Measurements from ENCODE around the gene PIK3IP1.

DNA sequence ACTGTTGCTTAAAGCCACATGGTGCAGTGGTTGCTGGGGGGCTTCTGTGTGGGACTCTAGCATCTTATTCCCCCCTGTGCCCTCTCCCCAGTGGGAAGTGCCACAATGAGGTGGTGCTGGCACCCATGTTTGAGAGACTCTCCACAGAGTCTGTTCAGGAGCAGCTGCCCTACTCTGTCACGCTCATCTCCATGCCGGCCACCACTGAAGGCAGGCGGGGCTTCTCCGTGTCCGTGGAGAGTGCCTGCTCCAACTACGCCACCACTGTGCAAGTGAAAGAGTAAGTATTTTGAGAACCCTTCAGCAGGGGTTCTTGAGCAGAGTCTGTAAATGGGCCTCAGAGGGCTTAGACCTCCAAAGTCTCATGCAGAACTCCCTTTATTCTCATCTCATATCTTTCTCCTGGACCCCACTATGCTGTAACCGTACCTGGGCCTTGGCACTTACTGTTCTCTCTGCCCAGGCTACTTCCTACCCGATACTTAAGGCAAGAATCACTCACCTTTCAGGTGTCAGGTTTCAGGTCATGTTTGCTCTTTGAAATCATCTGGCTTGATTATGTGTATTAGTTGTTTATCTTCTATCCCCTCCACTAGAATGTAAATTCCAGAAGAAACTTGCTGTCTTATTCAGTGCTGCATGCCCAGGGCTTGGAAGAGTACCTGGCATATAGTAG, 32.4 kb downstream of the PIK3IP1 start:
- no peak for TF ChIP-seq SIN3A (IDR thresholded peaks at IDR 0.05; ENCODE audit: borderline replicate concordance, insufficient read depth, low read length)
- no peak for TF ChIP-seq POLR2AphosphoS5 (IDR thresholded peaks at IDR 0.05; ENCODE audit: low read depth, low read length)
- TF ChIP-seq, protein P1, sequence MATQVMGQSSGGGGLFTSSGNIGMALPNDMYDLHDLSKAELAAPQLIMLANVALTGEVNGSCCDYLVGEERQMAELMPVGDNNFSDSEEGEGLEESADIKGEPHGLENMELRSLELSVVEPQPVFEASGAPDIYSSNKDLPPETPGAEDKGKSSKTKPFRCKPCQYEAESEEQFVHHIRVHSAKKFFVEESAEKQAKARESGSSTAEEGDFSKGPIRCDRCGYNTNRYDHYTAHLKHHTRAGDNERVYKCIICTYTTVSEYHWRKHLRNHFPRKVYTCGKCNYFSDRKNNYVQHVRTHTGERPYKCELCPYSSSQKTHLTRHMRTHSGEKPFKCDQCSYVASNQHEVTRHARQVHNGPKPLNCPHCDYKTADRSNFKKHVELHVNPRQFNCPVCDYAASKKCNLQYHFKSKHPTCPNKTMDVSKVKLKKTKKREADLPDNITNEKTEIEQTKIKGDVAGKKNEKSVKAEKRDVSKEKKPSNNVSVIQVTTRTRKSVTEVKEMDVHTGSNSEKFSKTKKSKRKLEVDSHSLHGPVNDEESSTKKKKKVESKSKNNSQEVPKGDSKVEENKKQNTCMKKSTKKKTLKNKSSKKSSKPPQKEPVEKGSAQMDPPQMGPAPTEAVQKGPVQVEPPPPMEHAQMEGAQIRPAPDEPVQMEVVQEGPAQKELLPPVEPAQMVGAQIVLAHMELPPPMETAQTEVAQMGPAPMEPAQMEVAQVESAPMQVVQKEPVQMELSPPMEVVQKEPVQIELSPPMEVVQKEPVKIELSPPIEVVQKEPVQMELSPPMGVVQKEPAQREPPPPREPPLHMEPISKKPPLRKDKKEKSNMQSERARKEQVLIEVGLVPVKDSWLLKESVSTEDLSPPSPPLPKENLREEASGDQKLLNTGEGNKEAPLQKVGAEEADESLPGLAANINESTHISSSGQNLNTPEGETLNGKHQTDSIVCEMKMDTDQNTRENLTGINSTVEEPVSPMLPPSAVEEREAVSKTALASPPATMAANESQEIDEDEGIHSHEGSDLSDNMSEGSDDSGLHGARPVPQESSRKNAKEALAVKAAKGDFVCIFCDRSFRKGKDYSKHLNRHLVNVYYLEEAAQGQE (IDR thresholded peaks at IDR 0.05; ENCODE audit: insufficient read depth in 1 of 2, low read depth in 2 of 2, low read length in 2 of 2), result no peak
